NCI-H748 treated with DMSO at 0.1 percent for 48 hours (cell line): ENCODE measurements around the gene ELMO1.
A peak's percentile ranks its signal among the peaks of the same experiment; 100 is the strongest.

Experiments
- DNase-seq: peaks from one replicate; lab custom pipeline; 2025; lab: John Stamatoyannopoulos, UW

ELMO1 gene

GRCh38 chr7:37096341-37096740 is 352.3 kb downstream of the ELMO1 start:
- no peak for DNase-seq

GRCh38 chr7:37095122-37095521 is 353.5 kb downstream of the ELMO1 start:
- DNase-seq: no peak

GRCh38 chr7:37093257-37093656 is 355.4 kb downstream of the ELMO1 start:
- DNase-seq: no peak

- no peak for DNase-seq
These were observed 356.1 kb downstream of the ELMO1 start for GRCh38 chr7:37092548-37092947.

GRCh38 chr7:37089972-37090371 is 358.7 kb downstream of the ELMO1 start:
- no peak for DNase-seq

- no peak for DNase-seq
These were observed 363.1 kb downstream of the ELMO1 start for GRCh38 chr7:37085600-37085999.

- DNase-seq: no peak
These were observed 364.4 kb downstream of the ELMO1 start for GRCh38 chr7:37084303-37084702.

- DNase-seq: no peak
These were observed 365.2 kb downstream of the ELMO1 start for GRCh38 chr7:37083311-37084096.

- peak; percentile 27 for DNase-seq
These were observed 367.2 kb downstream of the ELMO1 start for GRCh38 chr7:37081436-37081835.

GRCh38 chr7:37079420-37079819 is 369.2 kb downstream of the ELMO1 start:
- no peak for DNase-seq

- no peak for DNase-seq
These were observed 372.0 kb downstream of the ELMO1 start for GRCh38 chr7:37076668-37077067.

- no peak for DNase-seq
These were observed 374.3 kb downstream of the ELMO1 start for GRCh38 chr7:37074370-37074769.

GRCh38 chr7:37071124-37071523 is 377.5 kb downstream of the ELMO1 start:
- no peak for DNase-seq

GRCh38 chr7:37070471-37070870 is 378.2 kb downstream of the ELMO1 start:
- no peak for DNase-seq

- DNase-seq: no peak
These were observed 378.6 kb downstream of the ELMO1 start for GRCh38 chr7:37070031-37070430.

- no peak for DNase-seq
These were observed 379.3 kb downstream of the ELMO1 start for GRCh38 chr7:37069336-37069735.

GRCh38 chr7:37068902-37069301 is 379.8 kb downstream of the ELMO1 start:
- no peak for DNase-seq

- no peak for DNase-seq
These were observed 380.6 kb downstream of the ELMO1 start for GRCh38 chr7:37068038-37068437.

- DNase-seq: no peak
These were observed 382.8 kb downstream of the ELMO1 start for GRCh38 chr7:37065779-37066271.

GRCh38 chr7:37062560-37062859 is 386.2 kb downstream of the ELMO1 start:
- no peak for DNase-seq

GRCh38 chr7:37061849-37062559 is 386.7 kb downstream of the ELMO1 start:
- no peak for DNase-seq

- no peak for DNase-seq
These were observed 392.3 kb downstream of the ELMO1 start for GRCh38 chr7:37056234-37056912.
